ENCODE data around the gene RAB40B. TPM values are rescaled to one million over a fixed set of nuclear protein-coding genes. Genes with fewer than 3 reads are reported as not detected.

Gene RAB40B
- total RNA-seq, 2 experiments from 2014 or later = 21.4 to 22.1 TPM

DNA sequence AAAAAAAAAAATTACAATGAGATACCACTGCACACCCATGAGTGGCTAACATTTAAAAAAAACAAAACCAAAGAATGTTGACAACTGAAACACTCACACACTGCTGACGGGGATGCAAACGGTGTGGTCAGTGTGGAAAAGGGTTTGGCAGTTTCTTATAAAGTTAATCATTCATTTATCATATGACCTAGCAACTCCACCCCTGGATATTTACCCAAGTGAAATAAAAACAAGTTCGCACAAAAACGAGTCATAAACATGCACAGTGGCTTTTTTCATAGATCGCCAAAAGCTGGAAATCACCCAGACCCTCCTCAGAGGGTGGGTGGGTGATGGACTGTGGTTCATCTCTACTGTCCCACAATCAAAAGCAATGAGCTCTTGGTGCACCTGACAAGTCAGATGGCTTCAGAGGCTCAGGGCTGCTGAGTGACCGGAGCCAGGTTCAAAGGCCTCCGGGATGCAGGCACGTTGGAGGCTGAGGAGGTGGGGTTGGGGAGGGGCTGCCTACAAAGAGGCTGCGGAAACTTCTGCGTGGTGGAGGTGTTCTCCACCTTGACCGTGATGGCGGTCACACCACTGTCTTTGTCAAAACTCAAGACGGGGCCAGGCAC lies 14.2 kb downstream of the RAB40B start:
- intact Hi-C loops (cut with micrococcal nuclease; ENCODE audit: unreplicated experiment) = no loop called here
- Histone ChIP-seq H3K9me3 (ENCODE audit: low read length) (peaks cover 22% of the 10 kb centered on the region), H3K79me2 (ENCODE audit: insufficient read depth, low read depth, low read length) (no peaks in the 10 kb centered on the region), H3K4me1 (ENCODE audit: insufficient read depth, low read length, poor library complexity, severe bottlenecking) (peaks cover 10% of the 10 kb centered on the region), H3K4me2 (ENCODE audit: low read length) (no peak overlapping the region), H3K36me3 (ENCODE audit: insufficient read depth, low read length) (peaks cover 4% of the 10 kb centered on the region; the same call in 1 of the 2 replicates), H3K9me2 (ENCODE audit: insufficient read depth, low read length) (no peaks in the 10 kb centered on the region), H3K27ac (ENCODE audit: low read depth, low read length, poor library complexity, severe bottlenecking) (no peak overlapping the region), H3K4me3 (ENCODE audit: low read depth, low read length, poor library complexity, severe bottlenecking) (no peak overlapping the region), H4K20me1 (ENCODE audit: insufficient read depth, low read length) (no peaks in the 10 kb centered on the region), H2AFZ (ENCODE audit: low read length) (no peak overlapping the region)
- ChIA-PET POLR2A (interaction anchor here (0.7 kb wide), 1 partner anchor 56 kb away, joined by 3 read pairs; no protein-coding TSS in a partner anchor), CTCF (ENCODE audit: unreplicated experiment) (interaction anchor here (0.6 kb wide), 1 partner anchor 8 kb away, joined by 3 read pairs; no protein-coding TSS in a partner anchor)
- TF ChIP-seq, protein P1, sequence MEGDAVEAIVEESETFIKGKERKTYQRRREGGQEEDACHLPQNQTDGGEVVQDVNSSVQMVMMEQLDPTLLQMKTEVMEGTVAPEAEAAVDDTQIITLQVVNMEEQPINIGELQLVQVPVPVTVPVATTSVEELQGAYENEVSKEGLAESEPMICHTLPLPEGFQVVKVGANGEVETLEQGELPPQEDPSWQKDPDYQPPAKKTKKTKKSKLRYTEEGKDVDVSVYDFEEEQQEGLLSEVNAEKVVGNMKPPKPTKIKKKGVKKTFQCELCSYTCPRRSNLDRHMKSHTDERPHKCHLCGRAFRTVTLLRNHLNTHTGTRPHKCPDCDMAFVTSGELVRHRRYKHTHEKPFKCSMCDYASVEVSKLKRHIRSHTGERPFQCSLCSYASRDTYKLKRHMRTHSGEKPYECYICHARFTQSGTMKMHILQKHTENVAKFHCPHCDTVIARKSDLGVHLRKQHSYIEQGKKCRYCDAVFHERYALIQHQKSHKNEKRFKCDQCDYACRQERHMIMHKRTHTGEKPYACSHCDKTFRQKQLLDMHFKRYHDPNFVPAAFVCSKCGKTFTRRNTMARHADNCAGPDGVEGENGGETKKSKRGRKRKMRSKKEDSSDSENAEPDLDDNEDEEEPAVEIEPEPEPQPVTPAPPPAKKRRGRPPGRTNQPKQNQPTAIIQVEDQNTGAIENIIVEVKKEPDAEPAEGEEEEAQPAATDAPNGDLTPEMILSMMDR (conservative IDR thresholded peaks at IDR 0.05; ENCODE audit: low read length) = no peak
- TF ChIP-seq EZH2phosphoT487 (IDR thresholded peaks at IDR 0.05; ENCODE audit: borderline replicate concordance, low read depth, low read length) = no peak
- no peak for DNase-seq (ENCODE audit: low spot score)
- BruUV-seq (replicated peaks) = no TSS peak

- H3K4me2 ChIP-seq (ENCODE audit: low read length) = no peak overlapping the region
- intact Hi-C loops (cut with micrococcal nuclease; ENCODE audit: unreplicated experiment) = no loop called here
- peaks cover 16% of the 10 kb centered on the region for H3K4me1 ChIP-seq (ENCODE audit: insufficient read depth, low read length, poor library complexity, severe bottlenecking)
- peaks cover 22% of the 10 kb centered on the region for H3K9me3 ChIP-seq (ENCODE audit: low read length)
- no peak overlapping the region for H3K4me3 ChIP-seq (ENCODE audit: low read depth, low read length, poor library complexity, severe bottlenecking)
- H3K27ac ChIP-seq (ENCODE audit: low read depth, low read length, poor library complexity, severe bottlenecking) = no peak overlapping the region
- TF ChIP-seq, protein P1 (conservative IDR thresholded peaks at IDR 0.05; ENCODE audit: low read length) = no peak
- no peak for TF ChIP-seq EZH2phosphoT487 (IDR thresholded peaks at IDR 0.05; ENCODE audit: borderline replicate concordance, low read depth, low read length)
- CTCF ChIA-PET (ENCODE audit: unreplicated experiment) = no interaction called here
- peaks cover 4% of the 10 kb centered on the region; the same call in 1 of the 2 replicates for H3K36me3 ChIP-seq (ENCODE audit: insufficient read depth, low read length)
- BruUV-seq (replicated peaks) = no TSS peak
- POLR2A ChIA-PET = interaction anchor here (0.7 kb wide), 1 partner anchor 542 kb away, joined by 3 read pairs; no protein-coding TSS in a partner anchor
- H2AFZ ChIP-seq (ENCODE audit: low read length) = no peak overlapping the region
- no peaks in the 10 kb centered on the region for H3K9me2 ChIP-seq (ENCODE audit: insufficient read depth, low read length)
- H3K79me2 ChIP-seq (ENCODE audit: insufficient read depth, low read depth, low read length) = no peaks in the 10 kb centered on the region
- H4K20me1 ChIP-seq (ENCODE audit: insufficient read depth, low read length) = no peaks in the 10 kb centered on the region
- DNase-seq (ENCODE audit: low spot score) = no peak
These were observed 15.0 kb downstream of the RAB40B start for GRCh38 chr17:82683534-82683933.

GRCh38 chr17:82681547-82681946 lies 17.0 kb downstream of the RAB40B start:
- no peak overlapping the region for H3K4me2 ChIP-seq (ENCODE audit: low read length)
- CTCF ChIA-PET (ENCODE audit: unreplicated experiment) = no interaction called here
- H3K4me3 ChIP-seq (ENCODE audit: low read depth, low read length, poor library complexity, severe bottlenecking) = no peak overlapping the region
- H3K79me2 ChIP-seq (ENCODE audit: insufficient read depth, low read depth, low read length) = no peaks in the 10 kb centered on the region
- no peaks in the 10 kb centered on the region for H3K9me2 ChIP-seq (ENCODE audit: insufficient read depth, low read length)
- H3K4me1 ChIP-seq (ENCODE audit: insufficient read depth, low read length, poor library complexity, severe bottlenecking) = peaks cover 34% of the 10 kb centered on the region
- H2AFZ ChIP-seq (ENCODE audit: low read length) = no peak overlapping the region
- H3K27ac ChIP-seq (ENCODE audit: low read depth, low read length, poor library complexity, severe bottlenecking) = no peak overlapping the region
- H3K9me3 ChIP-seq (ENCODE audit: low read length) = peaks cover 22% of the 10 kb centered on the region
- BruUV-seq (replicated peaks) = no TSS peak
- no peak for TF ChIP-seq EZH2phosphoT487 (IDR thresholded peaks at IDR 0.05; ENCODE audit: borderline replicate concordance, low read depth, low read length)
- TF ChIP-seq, protein P1 (conservative IDR thresholded peaks at IDR 0.05; ENCODE audit: low read length) = no peak
- H3K36me3 ChIP-seq (ENCODE audit: insufficient read depth, low read length) = peaks cover 4% of the 10 kb centered on the region; the same call in 1 of the 2 replicates
- no peaks in the 10 kb centered on the region for H4K20me1 ChIP-seq (ENCODE audit: insufficient read depth, low read length)
- no peak for DNase-seq (ENCODE audit: low spot score)
- POLR2A ChIA-PET = interaction anchor here (0.6 to 1.0 kb wide), 4 partner anchors 26 to 521 kb away, joined by 3 to 7 read pairs (median 4); no protein-coding TSS in a partner anchor
- intact Hi-C loops (cut with micrococcal nuclease; ENCODE audit: unreplicated experiment) = no loop called here

Data from OCI-LY7 (cell line).